ENCODE measurements around the gene PDCD1LG2.

DNA sequence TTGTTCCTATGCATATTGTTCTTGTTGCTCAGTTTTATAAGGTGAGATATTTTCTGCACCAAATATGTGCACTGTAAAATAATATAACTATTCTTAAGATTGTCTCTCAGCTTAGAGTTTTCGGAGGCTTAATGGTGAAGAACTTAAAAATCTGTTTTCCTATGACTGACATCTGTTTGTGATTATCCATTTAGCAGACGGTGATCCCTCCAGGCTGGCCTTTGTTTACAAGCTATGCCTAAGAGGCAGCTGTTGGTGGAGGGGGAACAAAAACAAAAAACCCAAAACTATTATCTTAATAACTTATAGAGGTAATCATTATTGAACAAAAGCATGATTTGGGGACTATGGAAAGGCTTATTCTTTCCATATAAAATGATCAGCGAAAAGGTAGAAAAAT, 658 bp downstream of the PDCD1LG2 start:
- TF ChIP-seq CTCF (IDR thresholded peaks at IDR 0.05; ENCODE audit: insufficient read depth, low read depth, low read length) (no peak), EZH2 (IDR thresholded peaks at IDR 0.05; ENCODE audit: insufficient read depth, low read length) (no peak)

Data from astrocyte (in vitro differentiated cells and primary cell).